PC-9 (cell line): Measurements from ENCODE around the gene FAM83G. TPM values are rescaled to one million over a fixed set of nuclear protein-coding genes. Genes with fewer than 3 reads are reported as not detected.
"Not testable (repeated sequence)": the region's sequence is repeated elsewhere in the genome, so short reads cannot be mapped to it uniquely, and the experiment has no call there.

Experiments used
- BruUV-seq: library from RNA; stranded (reverse); fragments of 400-500 nt; replicated peaks from 2 replicates; lab custom pipeline; 2021; lab: Mats Ljungman, UMichigan
- CTCF ChIA-PET: fragments of 300-600 bp; sonication (Branson Sonifier 250); formaldehyde crosslinking; loops from one replicate; lab custom pipeline; 2022; ENCODE audit warnings: antibody characterized with exemption; lab: Charles Lee
- POLR2A ChIA-PET: fragments of 300-600 bp; sonication (Branson Sonifier 250); formaldehyde crosslinking; loops from one replicate; lab custom pipeline; 2022; ENCODE audit warnings: antibody characterized with exemption; ENCODE audit not compliant: unreplicated experiment; lab: Charles Lee
- DNase-seq, 2 experiments: peaks; one replicate each; pipeline versions ENCODE4 v3.0.0 to v3.0.0-alpha.2; 2015 to 2022; ENCODE audit warnings: mixed read lengths in 1 of 2
- H2AFZ ChIP-seq: fragments of 200-600 bp; sonication (generic); 2 replicates; pipeline ENCODE4 v1.8.1; 2017; ENCODE audit warnings: antibody characterized with exemption
- H3F3A ChIP-seq: fragments of 200-600 bp; sonication (generic); 2 replicates; pipeline ENCODE4 v1.8.1; 2017; ENCODE audit warnings: antibody characterized with exemption, mild to moderate bottlenecking, low read depth; ENCODE audit not compliant: insufficient read depth
- H3K27ac ChIP-seq: fragments of 200-600 bp; sonication (generic); 2 replicates; pipeline ENCODE4 v1.6.1; 2016; ENCODE audit warnings: mixed run types
- H3K27me3 ChIP-seq: fragments of 200-600 bp; sonication (generic); 2 replicates; pipeline ENCODE4 v1.6.1; 2016; ENCODE audit warnings: low read depth, mixed run types; ENCODE audit not compliant: insufficient read depth
- H3K36me3 ChIP-seq: fragments of 200-600 bp; sonication (generic); 2 replicates; pipeline ENCODE4 v1.6.1; 2016; ENCODE audit warnings: low read depth, mixed run types
- H3K4me1 ChIP-seq: fragments of 200-600 bp; sonication (generic); replicated peaks from 2 replicates; pipeline ENCODE4 v1.6.1; 2016; ENCODE audit warnings: mixed run types; ENCODE audit not compliant: insufficient read depth
- H3K4me2 ChIP-seq: fragments of 200-600 bp; sonication (generic); 2 replicates; pipeline ENCODE4 v1.6.1; 2017; ENCODE audit warnings: mixed run types
- H3K4me3 ChIP-seq: fragments of 200-600 bp; sonication (generic); 2 replicates; pipeline ENCODE4 v1.6.1; 2016; ENCODE audit warnings: mixed run types
- H3K79me2 ChIP-seq: fragments of 200-600 bp; sonication (generic); 2 replicates; pipeline ENCODE4 v1.6.1; 2017; ENCODE audit warnings: low read depth, mixed run types
- H3K9me2 ChIP-seq: fragments of 200-600 bp; sonication (generic); 2 replicates; pipeline ENCODE4 v1.8.1; 2017; ENCODE audit warnings: mild to moderate bottlenecking; ENCODE audit not compliant: insufficient read depth
- H3K9me3 ChIP-seq: fragments of 200-600 bp; sonication (generic); 2 replicates; pipeline ENCODE4 v1.8.1; 2016; ENCODE audit warnings: low read depth; ENCODE audit not compliant: insufficient read depth
- H4K20me1 ChIP-seq: fragments of 200-600 bp; sonication (generic); 2 replicates; pipeline ENCODE4 v1.8.1; 2017; ENCODE audit not compliant: insufficient read depth
- EZH2 ChIP-seq: fragments of 200-600 bp; sonication (generic); IDR thresholded peaks from 2 replicates; pipeline ENCODE4 v1.8.0; 2017; ENCODE audit warnings: antibody characterized with exemption, low read depth
- intact Hi-C: fragments of 100-400 bp; cut with micrococcal nuclease; formaldehyde crosslinking; loops from one replicate; pipeline ENCODE4 v1.10.0; 2022; ENCODE audit not compliant: unreplicated experiment
- total RNA-seq: library from RNA; stranded (reverse); gene quantifications from 2 replicates; pipeline ENCODE4 v1.2.3, GENCODE V29; 2021
- TF ChIP-seq, protein P1 (sequence below): fragments of 200-600 bp; sonication (generic); conservative IDR thresholded peaks from 2 replicates; pipeline ENCODE4 v1.6.1; 2017; ENCODE audit warnings: mixed run types, antibody characterized with exemption, mild to moderate bottlenecking, moderate library complexity

The FAM83G gene
- total RNA-seq, 1 experiment from 2014 or later, result 30.2 TPM

DNA sequence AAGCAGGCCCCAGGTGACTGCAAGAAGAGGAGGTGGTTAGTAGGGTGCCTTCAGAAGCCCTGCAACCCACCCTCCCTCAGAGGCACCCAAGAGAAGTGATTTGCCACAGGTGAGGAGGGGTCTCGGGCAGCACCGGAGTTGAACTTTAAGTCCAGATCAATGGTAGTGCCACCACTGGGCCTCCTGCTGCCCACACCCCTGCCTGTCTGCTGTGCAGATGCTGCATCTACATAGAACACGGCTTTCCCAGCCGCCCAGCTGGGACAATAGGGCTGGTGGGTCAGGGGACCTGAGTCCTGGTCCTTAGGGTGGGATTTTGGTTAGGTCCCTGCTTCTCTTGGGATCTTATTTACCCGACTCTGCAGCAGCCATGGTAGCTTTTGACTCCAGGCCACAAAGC, 17.6 kb upstream of the FAM83G start:
- CTCF ChIA-PET, result no interaction called here

DNA sequence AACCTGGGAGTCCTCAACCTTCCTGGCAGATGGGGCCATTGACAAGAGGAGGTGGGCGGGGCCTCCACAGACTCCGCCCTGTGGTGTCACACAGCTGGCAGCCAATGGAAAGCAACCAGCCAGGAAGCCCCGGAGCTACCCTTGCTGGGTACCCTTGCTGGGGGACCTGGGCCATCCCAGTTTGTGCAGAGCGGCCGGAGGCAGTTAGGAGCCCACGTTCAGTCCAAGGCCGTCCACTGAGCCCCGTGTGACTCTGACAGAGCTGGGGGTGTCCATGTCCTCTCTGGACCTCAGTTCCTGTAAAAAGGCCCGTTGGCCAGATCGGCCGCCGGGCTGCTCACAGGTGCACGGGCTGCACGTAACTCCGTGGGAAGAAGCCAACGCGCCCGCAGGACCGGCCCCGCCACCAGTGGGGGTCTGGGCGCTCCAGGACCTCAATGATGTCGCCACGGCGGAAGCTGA, 17.1 kb upstream of the FAM83G start:
- intact Hi-C loops, result no loop called here
- Histone ChIP-seq H3K36me3 (no peaks in the 10 kb centered on the region), H3K4me2 (no peak overlapping the region), H3K79me2 (no peaks in the 10 kb centered on the region), H3K9me2 (no peaks in the 10 kb centered on the region), H3K27me3 (peaks cover 3% of the 10 kb centered on the region; the same call in 1 of the 2 replicates), H4K20me1 (no peaks in the 10 kb centered on the region), H3K4me3 (no peak overlapping the region), H3F3A (peaks cover 15% of the 10 kb centered on the region; the same call in 1 of the 2 replicates), H3K27ac (no peak overlapping the region), H2AFZ (no peak overlapping the region), H3K4me1 (no peaks in the 10 kb centered on the region), H3K9me3 (no peaks in the 10 kb centered on the region)
- TF ChIP-seq, protein P1, sequence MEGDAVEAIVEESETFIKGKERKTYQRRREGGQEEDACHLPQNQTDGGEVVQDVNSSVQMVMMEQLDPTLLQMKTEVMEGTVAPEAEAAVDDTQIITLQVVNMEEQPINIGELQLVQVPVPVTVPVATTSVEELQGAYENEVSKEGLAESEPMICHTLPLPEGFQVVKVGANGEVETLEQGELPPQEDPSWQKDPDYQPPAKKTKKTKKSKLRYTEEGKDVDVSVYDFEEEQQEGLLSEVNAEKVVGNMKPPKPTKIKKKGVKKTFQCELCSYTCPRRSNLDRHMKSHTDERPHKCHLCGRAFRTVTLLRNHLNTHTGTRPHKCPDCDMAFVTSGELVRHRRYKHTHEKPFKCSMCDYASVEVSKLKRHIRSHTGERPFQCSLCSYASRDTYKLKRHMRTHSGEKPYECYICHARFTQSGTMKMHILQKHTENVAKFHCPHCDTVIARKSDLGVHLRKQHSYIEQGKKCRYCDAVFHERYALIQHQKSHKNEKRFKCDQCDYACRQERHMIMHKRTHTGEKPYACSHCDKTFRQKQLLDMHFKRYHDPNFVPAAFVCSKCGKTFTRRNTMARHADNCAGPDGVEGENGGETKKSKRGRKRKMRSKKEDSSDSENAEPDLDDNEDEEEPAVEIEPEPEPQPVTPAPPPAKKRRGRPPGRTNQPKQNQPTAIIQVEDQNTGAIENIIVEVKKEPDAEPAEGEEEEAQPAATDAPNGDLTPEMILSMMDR, result no peak
- no peak for TF ChIP-seq EZH2
- ChIA-PET POLR2A (no interaction called here), CTCF (no interaction called here)
- BruUV-seq, result no TSS peak
- no peak for DNase-seq

More for the DNA sequence above, 17.6 kb upstream of the FAM83G start:
- no peak overlapping the region for H2AFZ ChIP-seq
- no peak overlapping the region for H3K4me2 ChIP-seq
- no peaks in the 10 kb centered on the region for H3K79me2 ChIP-seq
- H3F3A ChIP-seq, result peaks cover 15% of the 10 kb centered on the region; the same call in 1 of the 2 replicates
- H3K4me3 ChIP-seq, result no peak overlapping the region
- H4K20me1 ChIP-seq, result no peaks in the 10 kb centered on the region
- no peaks in the 10 kb centered on the region for H3K9me2 ChIP-seq
- no peaks in the 10 kb centered on the region for H3K36me3 ChIP-seq
- no peak for DNase-seq
- no TSS peak for BruUV-seq
- POLR2A ChIA-PET, result no interaction called here
- H3K4me1 ChIP-seq, result no peaks in the 10 kb centered on the region
- intact Hi-C loops, result no loop called here
- H3K27ac ChIP-seq, result no peak overlapping the region
- no peaks in the 10 kb centered on the region for H3K9me3 ChIP-seq
- H3K27me3 ChIP-seq, result peaks cover 3% of the 10 kb centered on the region; the same call in 1 of the 2 replicates
- TF ChIP-seq, protein P1, result no peak
- TF ChIP-seq EZH2, result no peak

DNA sequence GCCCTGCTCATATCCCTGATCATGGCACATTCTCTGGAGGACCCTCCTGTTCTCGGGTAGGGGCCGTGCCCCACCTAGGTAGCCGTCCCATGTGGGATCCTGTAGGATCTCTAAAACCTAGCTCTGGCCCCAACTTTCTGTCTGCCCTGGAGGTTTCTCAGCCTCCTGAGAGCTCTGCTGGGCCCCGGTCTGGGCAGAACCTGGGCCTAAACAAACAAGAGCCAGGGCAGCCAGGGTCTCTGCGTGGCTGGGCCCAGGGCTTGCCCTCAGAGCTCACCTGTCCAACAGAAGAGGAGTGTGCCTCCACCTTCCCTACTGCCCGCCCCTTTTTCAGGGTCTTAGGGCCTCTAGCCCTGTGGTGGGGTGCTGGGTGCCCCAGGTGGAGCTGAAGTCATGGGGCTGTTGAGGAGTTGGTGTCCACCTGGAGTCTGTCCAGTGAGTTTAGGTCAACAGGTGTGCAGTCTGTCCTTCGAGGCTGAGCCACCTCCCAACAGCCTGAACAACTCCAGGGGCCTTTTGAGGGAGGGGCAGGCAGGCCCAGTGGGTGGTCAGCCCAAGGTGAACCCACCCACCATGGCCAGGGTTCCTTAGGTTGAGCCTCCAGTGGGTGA, 16.6 kb upstream of the FAM83G start:
- POLR2A ChIA-PET, H3K27ac ChIP-seq, H3K4me2 ChIP-seq, H3K27me3 ChIP-seq, H3K4me1 ChIP-seq, DNase-seq, H3K4me3 ChIP-seq, CTCF ChIA-PET, H3K36me3 ChIP-seq, BruUV-seq, H3K79me2 ChIP-seq, H4K20me1 ChIP-seq, H2AFZ ChIP-seq, H3K9me3 ChIP-seq, intact Hi-C loops, H3K9me2 ChIP-seq: not testable (repeated sequence)
- peaks cover 15% of the 10 kb centered on the region; the same call in 1 of the 2 replicates for H3F3A ChIP-seq
